Stimulated activated CD8-positive, alpha-beta memory T cell treated with anti-CD3 and anti-CD28 coated beads, Interleukin-7, amount 100 ng/mL, for 1 hour (primary cell): ENCODE data around the gene SLC7A6OS.

Experiments used
- DNase-seq, 2 donors: peaks; one replicate each; pipeline ENCODE4 v3.0.0-alpha.2; 2020; ENCODE audit warnings: low read depth in 2 of 2

The SLC7A6OS gene

GRCh38 chr16:68344252-68344651 is 33.5 kb upstream of the SLC7A6OS start:
- no peak for DNase-seq

GRCh38 chr16:68343137-68343536 is 32.4 kb upstream of the SLC7A6OS start:
- no peak for DNase-seq

- no peak for DNase-seq
Measured at GRCh38 chr16:68342620-68343019, 31.9 kb upstream of the SLC7A6OS start.

DNA sequence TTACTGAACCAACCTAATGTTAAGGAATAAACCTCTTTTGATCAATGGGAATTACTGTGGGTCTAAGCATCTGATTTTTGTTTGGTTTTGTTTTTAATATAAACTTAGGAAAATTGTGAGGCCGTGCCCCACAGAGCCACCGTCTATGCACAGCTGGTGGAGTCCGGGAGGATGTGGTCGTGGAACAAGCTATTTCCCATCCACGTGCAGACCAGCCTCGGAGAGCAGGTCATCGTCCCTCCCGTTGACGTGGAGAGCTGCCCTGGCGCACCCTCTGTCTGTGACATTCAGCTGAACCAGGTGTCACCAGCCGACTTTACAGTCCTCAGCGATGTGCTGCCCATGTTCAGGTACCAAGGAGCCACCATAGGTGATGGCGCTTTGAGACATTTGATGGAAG is 28.5 kb upstream of the SLC7A6OS start:
- DNase-seq, result no peak

DNA sequence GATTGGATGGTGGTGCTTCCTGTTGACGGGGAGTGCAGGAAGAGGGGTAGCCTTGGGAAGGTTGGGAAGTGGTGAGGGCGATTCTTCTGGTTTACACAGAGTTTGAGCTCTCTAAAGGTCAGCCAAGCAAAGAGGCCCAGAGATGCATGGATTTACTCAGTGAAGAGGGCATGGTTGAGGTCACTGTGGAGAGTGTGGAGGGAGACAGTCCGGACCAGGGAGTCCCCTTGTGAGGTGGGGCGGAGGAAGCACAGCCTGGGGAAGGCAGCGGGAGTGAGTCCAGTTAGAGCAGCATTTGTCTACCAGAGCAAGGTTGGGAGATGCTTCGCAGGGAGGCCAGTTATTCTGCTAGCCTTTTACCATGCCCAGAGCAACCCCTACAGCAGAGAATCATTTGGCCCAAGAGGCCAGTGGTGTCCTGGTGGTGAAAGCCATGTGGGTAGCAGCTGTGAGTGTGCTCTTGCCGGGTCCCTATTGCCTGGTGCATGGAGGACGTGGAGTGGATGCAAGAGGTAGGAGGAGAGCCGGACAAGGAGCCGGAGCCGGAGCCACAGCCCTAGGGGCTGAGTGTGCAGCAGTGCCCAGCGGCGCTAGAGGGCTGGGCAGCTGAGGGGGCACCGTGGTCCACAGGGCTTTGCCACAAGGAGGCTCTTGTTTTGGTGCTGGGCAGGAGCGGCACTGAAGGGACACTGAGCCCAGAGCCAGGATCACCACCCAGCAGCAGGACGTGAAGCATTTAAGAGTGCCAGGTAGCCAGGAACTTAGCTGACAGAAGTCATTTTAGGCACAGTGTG is 27.8 kb upstream of the SLC7A6OS start:
- no peak for DNase-seq

DNA sequence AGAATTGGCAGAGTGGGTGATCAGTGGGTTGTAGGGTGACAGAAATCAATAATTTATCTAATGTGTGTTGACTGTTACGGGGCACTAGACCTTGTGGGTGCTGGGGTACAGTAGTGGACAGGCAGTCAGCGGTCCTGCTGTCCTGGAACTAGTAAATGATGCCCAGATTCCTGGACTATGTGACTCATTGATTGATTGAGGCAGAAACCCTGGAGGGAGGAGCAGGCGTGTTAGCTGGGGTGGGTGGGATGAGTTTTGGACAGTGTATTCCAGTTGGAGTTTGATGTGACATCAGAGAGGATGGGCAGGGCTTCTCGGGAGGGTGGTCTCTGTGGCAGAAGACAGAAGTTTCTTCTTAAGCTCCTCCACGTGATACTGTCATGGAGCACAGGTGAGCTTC is 24.4 kb upstream of the SLC7A6OS start:
- no peak for DNase-seq

DNA sequence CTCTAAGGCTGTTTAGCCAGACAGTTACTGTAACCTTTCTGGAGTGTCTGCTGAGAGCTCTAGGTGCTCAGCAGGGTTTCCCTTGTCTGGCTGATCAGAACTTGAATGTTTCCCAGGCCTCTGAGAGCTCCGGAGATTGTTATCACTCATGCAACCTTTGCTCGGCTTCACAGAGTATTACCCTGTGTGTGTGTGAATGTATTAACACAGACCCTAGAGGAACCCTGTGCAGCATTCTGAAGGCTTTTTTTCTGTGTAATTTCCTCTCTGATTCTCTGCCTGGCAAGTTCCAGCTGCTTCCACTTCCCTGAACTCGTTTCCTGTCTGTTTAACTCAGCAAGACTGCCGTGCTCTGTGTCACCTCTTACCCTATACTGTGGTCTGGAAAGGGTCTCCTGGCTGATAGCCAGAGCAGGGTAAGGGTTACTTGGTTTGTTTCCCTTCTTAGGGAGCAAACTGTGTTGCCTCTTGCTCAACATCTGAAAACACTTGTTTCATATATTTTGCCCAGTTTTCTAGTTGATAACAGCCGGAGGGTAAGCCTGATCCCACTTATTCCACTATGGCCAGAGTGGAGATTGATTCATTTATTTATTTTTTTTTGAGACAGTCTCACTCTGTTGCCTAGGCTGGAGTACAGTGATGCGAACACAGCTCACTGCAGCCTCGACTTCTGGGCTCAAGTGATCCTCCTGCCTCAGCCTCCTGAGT is 21.8 kb upstream of the SLC7A6OS start:
- DNase-seq, result no peak

GRCh38 chr16:68331879-68332410 is 21.2 kb upstream of the SLC7A6OS start:
- DNase-seq, result no peak

GRCh38 chr16:68328860-68329390 is 18.2 kb upstream of the SLC7A6OS start:
- DNase-seq, result no peak

DNA sequence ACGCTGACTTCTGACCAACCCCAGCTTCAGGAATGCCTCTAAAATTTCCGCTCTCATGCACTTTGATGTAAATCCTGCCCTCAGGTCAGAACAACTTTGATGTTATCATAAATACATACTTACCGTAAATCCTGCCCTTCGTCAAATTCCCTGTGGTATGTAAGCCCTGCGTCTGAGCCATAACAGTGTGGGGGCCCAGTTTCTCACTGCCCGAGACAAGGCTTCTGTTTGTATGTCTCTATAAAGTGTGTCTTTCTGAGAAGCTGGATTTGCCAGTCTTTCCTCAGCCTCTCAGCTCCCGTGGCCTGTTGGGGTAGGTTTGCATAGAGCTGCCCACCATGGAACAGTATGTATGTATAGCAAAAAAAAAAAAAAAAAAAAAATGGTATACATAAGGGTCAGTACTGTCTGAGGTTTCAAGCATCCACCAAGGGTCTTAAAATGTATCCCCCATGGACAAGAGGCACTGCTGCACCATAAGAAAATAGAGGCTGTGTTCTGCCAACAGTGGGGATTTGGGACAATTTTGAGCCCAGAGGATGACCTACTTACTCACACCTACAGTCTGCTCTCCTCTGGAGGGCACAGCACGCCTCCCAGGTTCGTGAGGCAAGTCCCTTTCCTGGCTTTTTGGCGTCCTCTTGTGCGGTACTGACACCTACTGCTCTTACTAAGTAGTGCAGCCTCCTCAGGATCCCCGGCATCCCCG is 17.6 kb upstream of the SLC7A6OS start:
- peak; percentile 54 to 55 for DNase-seq

DNA sequence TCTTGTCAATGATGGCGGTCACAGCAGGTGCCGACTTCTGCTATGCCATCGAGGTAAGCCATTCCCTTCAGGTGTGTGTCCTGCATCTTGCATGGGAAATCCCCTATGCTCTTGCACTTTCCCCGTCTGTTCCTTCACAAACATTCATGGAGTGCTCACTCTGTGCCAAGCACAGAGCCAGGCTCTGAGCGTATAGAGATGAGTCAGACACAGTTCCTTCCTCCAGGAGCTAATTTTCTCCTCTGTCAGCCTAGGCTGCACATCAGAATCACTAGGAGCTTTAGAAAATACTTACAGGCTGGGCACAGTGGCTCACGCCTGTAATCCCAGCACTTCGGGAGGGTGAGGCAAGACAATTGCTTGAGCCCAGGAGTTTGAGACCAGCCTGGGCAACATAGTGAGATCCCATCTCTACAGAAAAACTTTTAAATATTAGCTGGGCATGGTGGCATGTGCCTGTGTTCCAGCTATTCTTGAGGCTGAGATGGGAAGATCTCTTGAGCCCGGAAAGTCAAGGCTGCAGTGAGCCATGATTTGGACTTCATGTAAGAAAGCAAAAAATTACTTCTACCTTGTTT is 14.1 kb upstream of the SLC7A6OS start:
- no peak for DNase-seq

DNA sequence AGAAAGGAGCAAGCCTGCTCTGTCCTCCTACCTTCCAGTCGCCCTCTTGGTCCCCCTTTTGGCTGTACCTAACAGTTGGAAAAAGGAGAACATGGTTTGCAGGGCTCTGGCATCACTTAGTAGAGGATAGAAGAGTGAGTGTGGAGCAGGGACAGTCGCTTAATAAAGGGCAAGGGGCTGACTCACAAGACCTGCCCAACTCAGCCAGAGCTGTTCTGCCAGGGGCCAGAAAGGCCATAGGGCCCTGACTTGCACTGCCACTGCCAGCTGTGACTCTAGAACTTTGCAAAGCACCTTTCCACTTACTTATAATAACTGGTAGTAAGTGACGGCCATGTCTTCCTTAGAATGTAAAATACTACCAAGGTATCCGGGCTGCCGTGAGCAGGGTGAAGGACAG is 13.6 kb upstream of the SLC7A6OS start:
- DNase-seq, result no peak

DNA sequence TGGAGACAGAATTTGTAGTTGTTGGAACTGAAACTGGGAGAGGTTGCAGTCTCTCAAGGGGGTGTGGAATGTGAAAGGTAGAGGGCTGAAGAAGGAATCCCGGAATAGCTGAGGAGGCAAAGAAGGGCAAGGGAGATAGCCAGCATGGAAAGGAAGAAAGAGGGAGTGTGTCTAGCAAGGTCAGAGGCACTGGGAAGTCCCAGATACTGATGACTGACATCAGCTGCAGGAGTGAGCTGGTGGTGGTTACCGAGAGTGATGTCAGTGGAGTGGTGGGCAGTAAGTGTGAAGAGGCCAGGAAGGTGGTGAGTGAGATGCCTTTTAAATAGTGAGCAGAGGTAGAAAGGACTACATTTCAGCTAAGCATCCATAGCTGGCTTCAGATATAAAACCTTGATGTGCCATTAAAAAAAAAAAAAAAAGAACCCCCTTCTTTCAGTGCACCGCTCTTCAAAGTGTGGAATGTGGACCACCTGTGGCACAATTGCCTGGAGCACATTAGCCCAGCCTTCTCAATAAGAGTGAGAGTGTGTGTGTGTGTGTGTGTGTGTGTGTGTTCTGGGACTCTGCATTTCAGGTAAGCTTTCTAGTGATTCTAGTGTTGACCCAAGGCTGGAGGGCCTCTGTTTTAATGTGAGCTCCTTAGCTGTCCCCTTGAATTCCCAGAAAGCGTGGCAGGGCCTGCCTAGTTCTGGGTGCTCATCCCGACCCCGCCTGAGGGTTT is 8.6 kb upstream of the SLC7A6OS start:
- no peak for DNase-seq

- DNase-seq, result no peak
Measured at GRCh38 chr16:68313116-68313515, 2.4 kb upstream of the SLC7A6OS start.

DNA sequence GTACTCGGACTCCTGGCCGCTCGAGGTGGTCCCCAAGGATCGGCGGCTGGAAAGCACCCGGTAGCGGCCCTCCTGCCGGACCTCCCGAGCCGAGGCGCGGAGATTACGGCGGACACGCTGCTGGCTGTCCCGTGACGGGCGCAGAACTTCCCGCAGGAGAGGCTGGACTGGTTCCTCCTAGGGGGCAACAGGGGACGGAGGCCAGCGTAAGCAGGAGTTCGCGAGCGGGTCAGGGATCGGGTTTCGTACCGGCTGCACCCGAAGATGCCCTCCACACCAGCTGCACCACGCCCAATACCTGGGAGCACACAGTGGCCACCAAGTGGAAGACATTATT is 341 bp downstream of the SLC7A6OS start:
- no peak for DNase-seq

DNA sequence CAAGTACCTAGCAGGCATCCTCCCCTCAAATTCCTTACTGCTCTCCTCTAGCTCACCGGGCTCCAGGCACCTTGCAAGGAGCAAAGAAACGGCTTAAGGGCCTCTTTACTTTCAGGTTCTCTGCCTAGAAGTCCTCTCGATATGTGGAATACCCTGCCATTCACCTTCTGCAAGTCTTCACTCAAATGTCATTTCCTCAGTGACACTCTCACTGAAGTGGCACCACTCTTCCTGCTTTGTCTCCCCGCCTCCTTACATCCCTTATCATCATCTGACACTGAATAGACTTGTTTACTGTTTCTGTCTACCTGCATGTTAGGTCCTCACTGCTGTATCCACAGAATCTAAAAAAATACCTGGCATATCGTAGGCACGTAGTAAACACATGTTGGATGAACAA is 947 bp downstream of the SLC7A6OS start:
- no peak for DNase-seq

- no peak for DNase-seq
Measured at GRCh38 chr16:68306633-68307032, 4.1 kb downstream of the SLC7A6OS start.

- DNase-seq, result no peak
Measured at GRCh38 chr16:68300734-68301459, 9.8 kb downstream of the SLC7A6OS start.

- no peak for DNase-seq
Measured at GRCh38 chr16:68299571-68300453, 10.9 kb downstream of the SLC7A6OS start.
